Panc1 (cell line): Measurements from ENCODE around the gene KCNA5. TPM values are rescaled to one million over a fixed set of nuclear protein-coding genes. Genes with fewer than 3 reads are reported as not detected.

ENCODE experiments used
- ATAC-seq: fragments of 200-7000 bp; cut with Tn5 transposase; 2 replicates; pipeline ENCODE4 v1.9.1; 2020; ENCODE audit warnings: mild to moderate bottlenecking, moderate library complexity
- BruUV-seq: library from RNA; stranded (reverse); fragments of 400-500 nt; replicated peaks from 2 replicates; lab custom pipeline; 2021; lab: Mats Ljungman, UMichigan
- CTCF ChIA-PET: fragments of 300-600 bp; sonication (Branson Sonifier 250); formaldehyde crosslinking; loops from one replicate; lab custom pipeline; 2022; ENCODE audit warnings: antibody characterized with exemption; lab: Charles Lee
- POLR2A ChIA-PET: fragments of 300-600 bp; sonication (Branson Sonifier 250); formaldehyde crosslinking; loops from one replicate; lab custom pipeline; 2022; ENCODE audit warnings: antibody characterized with exemption; lab: Charles Lee
- DNase-seq: peaks from one replicate; pipeline ENCODE4 v3.0.0-alpha.2; 2010; ENCODE audit warnings: low read depth, low spot score
- H3K27ac ChIP-seq: 2 replicates; pipeline ENCODE4 v1.5.1; 2011; ENCODE audit warnings: mild to moderate bottlenecking, low read length, inconsistent platforms
- H3K27me3 ChIP-seq: fragments of 200-500 bp; sonication (Bioruptor generic); 2 replicates; pipeline ENCODE4 v1.6.0; 2014; ENCODE audit warnings: low read length, inconsistent platforms; ENCODE audit not compliant: control insufficient read depth, insufficient read depth
- H3K36me3 ChIP-seq: fragments of 200-500 bp; sonication (Bioruptor generic); 2 replicates; pipeline ENCODE4 v1.5.1; 2014; ENCODE audit warnings: inconsistent platforms, mild to moderate bottlenecking, low read length, moderate library complexity; ENCODE audit not compliant: control insufficient read depth, insufficient read depth
- H3K4me1 ChIP-seq: 2 replicates; pipeline ENCODE4 v1.5.1; 2011; ENCODE audit warnings: inconsistent platforms, mild to moderate bottlenecking, low read length, moderate library complexity; ENCODE audit not compliant: control insufficient read depth, insufficient read depth
- H3K4me3 ChIP-seq, 2 experiments: 2 replicates each; pipeline ENCODE4 v1.5.1; 2011 to 2012; ENCODE audit warnings: low read depth in 2 of 2, low read length in 2 of 2, mild to moderate bottlenecking in 2 of 2, inconsistent platforms in 1 of 2, moderate library complexity in 1 of 2
- H3K9me3 ChIP-seq: fragments of 200-500 bp; sonication (Bioruptor generic); 2 replicates; pipeline ENCODE4 v1.5.1; 2014; ENCODE audit warnings: low read depth, mild to moderate bottlenecking, inconsistent platforms, low read length, moderate library complexity; ENCODE audit not compliant: control insufficient read depth, insufficient read depth
- CTCF ChIP-seq: fragments of 450-650 bp; IDR thresholded peaks from 2 replicates; pipeline ENCODE4 v1.5.1; 2017; ENCODE audit warnings: mild to moderate bottlenecking
- POLR2AphosphoS5 ChIP-seq: IDR thresholded peaks from 2 replicates; pipeline ENCODE4 v1.6.1; 2012; ENCODE audit warnings: mild to moderate bottlenecking, low read depth, low read length, moderate library complexity
- REST ChIP-seq, 2 experiments: IDR thresholded peaks; 2 replicates each; pipeline ENCODE4 v1.6.1; 2011 to 2012; ENCODE audit warnings: low read depth in 2 of 2, control low read depth in 1 of 2, low read length in 1 of 2, mild to moderate bottlenecking in 1 of 2, moderate library complexity in 1 of 2; ENCODE audit not compliant: insufficient read depth in 1 of 2
- SIN3A ChIP-seq: IDR thresholded peaks from 2 replicates; pipeline ENCODE4 v1.6.1; 2012; ENCODE audit warnings: low read depth, mild to moderate bottlenecking, low read length, moderate library complexity, borderline replicate concordance; ENCODE audit not compliant: insufficient read depth
- TCF7L2 ChIP-seq: IDR thresholded peaks from 2 replicates; pipeline ENCODE4 v1.6.1; 2011; ENCODE audit warnings: mild to moderate bottlenecking, low read depth, low read length, inconsistent platforms
- in situ Hi-C: cut with HindIII; loops from 2 replicates; pipeline ENCODE4 v1.10.0; 2016; ENCODE audit warnings: low sequenced_read_pairs, low pct_unique_long_range_greater_than_20kb
- intact Hi-C: fragments of 100-400 bp; cut with micrococcal nuclease; formaldehyde crosslinking; loops from one replicate; pipeline ENCODE4 v1.10.0; 2022; ENCODE audit not compliant: unreplicated experiment
- total RNA-seq: library from RNA; stranded (reverse); gene quantifications from one replicate; pipeline ENCODE4 v1.2.1, GENCODE V29; 2021; ENCODE audit not compliant: unreplicated experiment

The KCNA5 gene
- total RNA-seq, 1 experiment from 2014 or later: not detected

GRCh38 chr12:5085896-5086295 lies 42.2 kb downstream of the KCNA5 start:
- Histone ChIP-seq H3K27me3 (peaks cover 2% of the 10 kb centered on the region; the same call in 1 of the 2 replicates), H3K36me3 (no peaks in the 10 kb centered on the region), H3K4me1 (no peaks in the 10 kb centered on the region), H3K9me3 (no peaks in the 10 kb centered on the region), H3K4me3 (no peak overlapping the region), H3K27ac (no peak overlapping the region)
- ChIA-PET CTCF (interaction anchor here (0.5 to 0.8 kb wide), 2 partner anchors 114 to 229 kb away, joined by 4 to 5 read pairs; no protein-coding TSS in a partner anchor), POLR2A (no interaction called here)
- in situ Hi-C loops (no loop called here), intact Hi-C loops (loop anchor here (2.0 kb wide), 1 partner anchor 63 kb away; no protein-coding TSS in a partner anchor)
- ATAC-seq (no peak), DNase-seq (no peak)
- no peak for TF ChIP-seq SIN3A
- no peak for TF ChIP-seq TCF7L2
- no peak for TF ChIP-seq CTCF
- TF ChIP-seq POLR2AphosphoS5: no peak
- TF ChIP-seq REST (IDR thresholded peaks at IDR 0.05; ENCODE audit: insufficient read depth in 1 of 2, low read depth in 2 of 2, low read length in 1 of 2): no peak
- no TSS peak for BruUV-seq

- no peaks in the 10 kb centered on the region for H3K36me3 ChIP-seq
- DNase-seq (no peak), ATAC-seq (no peak)
- H3K9me3 ChIP-seq: no peaks in the 10 kb centered on the region
- H3K27ac ChIP-seq: no peak overlapping the region
- BruUV-seq: no TSS peak
- intact Hi-C loops: no loop called here
- H3K27me3 ChIP-seq: no peaks in the 10 kb centered on the region
- TF ChIP-seq REST (IDR thresholded peaks at IDR 0.05; ENCODE audit: insufficient read depth in 1 of 2, low read depth in 2 of 2, low read length in 1 of 2) (no peak), SIN3A (no peak), TCF7L2 (no peak), POLR2AphosphoS5 (no peak), CTCF (no peak)
- ChIA-PET POLR2A (no interaction called here), CTCF (no interaction called here)
- no peak overlapping the region for H3K4me3 ChIP-seq
- no peaks in the 10 kb centered on the region for H3K4me1 ChIP-seq
- in situ Hi-C loops: no loop called here
These were observed 44.3 kb downstream of the KCNA5 start for GRCh38 chr12:5087831-5088554.
